ENCODE results near the gene CDH4.

The CDH4 gene

GRCh38 chr20:61562491-61562890, 310.4 kb downstream of the CDH4 start:
- no peak overlapping the region for H3K4me3 Mint-ChIP-seq
- no peaks in the 10 kb centered on the region for H3K36me3 Mint-ChIP-seq
- no peak overlapping the region for H3K27ac Mint-ChIP-seq
- H3K4me1 Mint-ChIP-seq, result no peaks in the 10 kb centered on the region
- H3K9me3 Mint-ChIP-seq, result no peaks in the 10 kb centered on the region
- no peaks in the 10 kb centered on the region for H3K27me3 Mint-ChIP-seq

- Mint-ChIP-seq H3K4me3 (no peak overlapping the region), H3K27ac (no peak overlapping the region), H3K36me3 (no peaks in the 10 kb centered on the region)
These were observed 310.9 kb downstream of the CDH4 start for GRCh38 chr20:61562897-61563504.

GRCh38 chr20:61564628-61565027, 312.6 kb downstream of the CDH4 start:
- H3K27me3 Mint-ChIP-seq, result no peaks in the 10 kb centered on the region
- no peaks in the 10 kb centered on the region for H3K4me1 Mint-ChIP-seq
- H3K27ac Mint-ChIP-seq, result no peak overlapping the region
- H3K4me3 Mint-ChIP-seq, result no peak overlapping the region
- H3K9me3 Mint-ChIP-seq, result no peaks in the 10 kb centered on the region
- H3K36me3 Mint-ChIP-seq, result no peaks in the 10 kb centered on the region

More at GRCh38 chr20:61562897-61563504, 310.9 kb downstream of the CDH4 start:
- Mint-ChIP-seq H3K4me1 (no peaks in the 10 kb centered on the region), H3K9me3 (no peaks in the 10 kb centered on the region), H3K27me3 (no peaks in the 10 kb centered on the region)

GRCh38 chr20:61565791-61566190, 313.7 kb downstream of the CDH4 start:
- no peaks in the 10 kb centered on the region for H3K4me1 Mint-ChIP-seq
- no peak overlapping the region for H3K27ac Mint-ChIP-seq
- no peaks in the 10 kb centered on the region for H3K36me3 Mint-ChIP-seq
- no peak overlapping the region for H3K4me3 Mint-ChIP-seq
- H3K9me3 Mint-ChIP-seq, result no peaks in the 10 kb centered on the region
- no peaks in the 10 kb centered on the region for H3K27me3 Mint-ChIP-seq

- no peaks in the 10 kb centered on the region for H3K9me3 Mint-ChIP-seq
- no peaks in the 10 kb centered on the region for H3K4me1 Mint-ChIP-seq
- no peak overlapping the region for H3K27ac Mint-ChIP-seq
- H3K4me3 Mint-ChIP-seq, result no peak overlapping the region
- no peaks in the 10 kb centered on the region for H3K36me3 Mint-ChIP-seq
- no peaks in the 10 kb centered on the region for H3K27me3 Mint-ChIP-seq
These were observed 314.6 kb downstream of the CDH4 start for GRCh38 chr20:61566691-61567090.

GRCh38 chr20:61567204-61567603, 315.1 kb downstream of the CDH4 start:
- Mint-ChIP-seq H3K9me3 (no peaks in the 10 kb centered on the region), H3K27ac (no peak overlapping the region), H3K36me3 (no peaks in the 10 kb centered on the region), H3K27me3 (no peaks in the 10 kb centered on the region), H3K4me1 (no peaks in the 10 kb centered on the region), H3K4me3 (no peak overlapping the region)

- Mint-ChIP-seq H3K27me3 (no peaks in the 10 kb centered on the region), H3K9me3 (no peaks in the 10 kb centered on the region), H3K4me1 (no peaks in the 10 kb centered on the region), H3K4me3 (no peak overlapping the region), H3K27ac (no peak overlapping the region), H3K36me3 (no peaks in the 10 kb centered on the region)
These were observed 317.8 kb downstream of the CDH4 start for GRCh38 chr20:61569825-61570224.

GRCh38 chr20:61570646-61571195, 318.7 kb downstream of the CDH4 start:
- Mint-ChIP-seq H3K4me3 (no peak overlapping the region), H3K36me3 (no peaks in the 10 kb centered on the region), H3K9me3 (no peaks in the 10 kb centered on the region), H3K4me1 (no peaks in the 10 kb centered on the region), H3K27ac (no peak overlapping the region), H3K27me3 (no peaks in the 10 kb centered on the region)

- H3K36me3 Mint-ChIP-seq, result no peaks in the 10 kb centered on the region
- H3K27me3 Mint-ChIP-seq, result no peaks in the 10 kb centered on the region
- no peaks in the 10 kb centered on the region for H3K4me1 Mint-ChIP-seq
- H3K9me3 Mint-ChIP-seq, result no peaks in the 10 kb centered on the region
- no peak overlapping the region for H3K27ac Mint-ChIP-seq
- H3K4me3 Mint-ChIP-seq, result no peak overlapping the region
These were observed 319.2 kb downstream of the CDH4 start for GRCh38 chr20:61571221-61571620.

GRCh38 chr20:61571916-61572711, 320.1 kb downstream of the CDH4 start:
- Mint-ChIP-seq H3K4me3 (no peak overlapping the region), H3K4me1 (no peaks in the 10 kb centered on the region), H3K27me3 (no peaks in the 10 kb centered on the region), H3K9me3 (no peaks in the 10 kb centered on the region), H3K27ac (no peak overlapping the region), H3K36me3 (no peaks in the 10 kb centered on the region)

GRCh38 chr20:61572789-61573188, 320.7 kb downstream of the CDH4 start:
- Mint-ChIP-seq H3K4me3 (no peak overlapping the region), H3K27ac (no peak overlapping the region), H3K36me3 (no peaks in the 10 kb centered on the region), H3K9me3 (no peaks in the 10 kb centered on the region), H3K4me1 (no peaks in the 10 kb centered on the region), H3K27me3 (no peaks in the 10 kb centered on the region)

GRCh38 chr20:61573415-61574305, 321.6 kb downstream of the CDH4 start:
- Mint-ChIP-seq H3K4me1 (no peaks in the 10 kb centered on the region), H3K36me3 (no peaks in the 10 kb centered on the region), H3K27me3 (no peaks in the 10 kb centered on the region), H3K27ac (no peak overlapping the region), H3K4me3 (no peak overlapping the region), H3K9me3 (no peaks in the 10 kb centered on the region)

GRCh38 chr20:61575151-61575937, 323.3 kb downstream of the CDH4 start:
- Mint-ChIP-seq H3K4me1 (no peaks in the 10 kb centered on the region), H3K4me3 (no peak overlapping the region), H3K9me3 (no peaks in the 10 kb centered on the region), H3K27me3 (no peaks in the 10 kb centered on the region), H3K36me3 (no peaks in the 10 kb centered on the region), H3K27ac (no peak overlapping the region)

- no peak overlapping the region for H3K4me3 Mint-ChIP-seq
These were observed 324.3 kb downstream of the CDH4 start for GRCh38 chr20:61576372-61576771.

GRCh38 chr20:61577065-61577464, 325.0 kb downstream of the CDH4 start:
- H3K9me3 Mint-ChIP-seq, result no peaks in the 10 kb centered on the region
- no peaks in the 10 kb centered on the region for H3K4me1 Mint-ChIP-seq

More at GRCh38 chr20:61576372-61576771, 324.3 kb downstream of the CDH4 start:
- Mint-ChIP-seq H3K36me3 (no peaks in the 10 kb centered on the region), H3K4me1 (no peaks in the 10 kb centered on the region), H3K27me3 (no peaks in the 10 kb centered on the region), H3K9me3 (no peaks in the 10 kb centered on the region), H3K27ac (no peak overlapping the region)

More at GRCh38 chr20:61577065-61577464, 325.0 kb downstream of the CDH4 start:
- Mint-ChIP-seq H3K27ac (no peak overlapping the region), H3K27me3 (no peaks in the 10 kb centered on the region), H3K36me3 (no peaks in the 10 kb centered on the region), H3K4me3 (no peak overlapping the region)
